MM.1S (cell line): ENCODE results near the gene RAB11A.

Source experiments
- EZH2 ChIP-seq: fragments of 300-600 bp; sonication (generic); optimal IDR thresholded peaks from 2 replicates; pipeline ENCODE3; 2017; ENCODE audit warnings: low read depth, mild to moderate bottlenecking, antibody characterized with exemption, low read length, mixed read lengths
- TF ChIP-seq, protein P1 (sequence below): fragments of 300-600 bp; sonication (generic); IDR thresholded peaks from 2 replicates; pipeline ENCODE4 v1.5.1; 2016; ENCODE audit warnings: antibody characterized with exemption, low read length, mixed read lengths

DNA sequence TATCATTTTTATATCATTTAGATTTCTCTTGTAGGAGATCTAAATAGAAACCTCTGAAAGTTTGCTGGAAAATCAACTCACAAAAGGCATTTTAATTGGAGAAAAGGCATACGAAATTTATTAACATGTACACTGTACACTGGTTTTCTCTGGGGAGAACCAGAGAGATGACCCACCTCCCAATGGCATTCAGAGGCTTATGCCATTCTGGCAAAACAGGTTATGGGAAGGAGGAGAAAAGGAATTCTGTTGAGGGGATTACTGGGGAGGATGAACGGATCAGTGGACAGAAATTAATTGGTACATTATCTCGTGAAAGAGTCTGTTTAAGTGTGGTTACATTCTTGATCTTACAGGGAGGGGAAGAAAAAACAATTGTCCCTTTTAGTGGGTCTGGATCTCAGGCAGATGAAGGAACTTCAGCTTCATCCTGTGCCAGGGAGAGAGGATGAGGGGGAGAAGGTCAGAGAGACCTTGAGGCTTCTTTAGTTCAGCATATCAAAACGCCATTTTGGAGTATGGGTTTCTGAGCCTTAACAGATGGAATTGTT lies 16.5 kb downstream of the RAB11A start:
- TF ChIP-seq, protein P1, sequence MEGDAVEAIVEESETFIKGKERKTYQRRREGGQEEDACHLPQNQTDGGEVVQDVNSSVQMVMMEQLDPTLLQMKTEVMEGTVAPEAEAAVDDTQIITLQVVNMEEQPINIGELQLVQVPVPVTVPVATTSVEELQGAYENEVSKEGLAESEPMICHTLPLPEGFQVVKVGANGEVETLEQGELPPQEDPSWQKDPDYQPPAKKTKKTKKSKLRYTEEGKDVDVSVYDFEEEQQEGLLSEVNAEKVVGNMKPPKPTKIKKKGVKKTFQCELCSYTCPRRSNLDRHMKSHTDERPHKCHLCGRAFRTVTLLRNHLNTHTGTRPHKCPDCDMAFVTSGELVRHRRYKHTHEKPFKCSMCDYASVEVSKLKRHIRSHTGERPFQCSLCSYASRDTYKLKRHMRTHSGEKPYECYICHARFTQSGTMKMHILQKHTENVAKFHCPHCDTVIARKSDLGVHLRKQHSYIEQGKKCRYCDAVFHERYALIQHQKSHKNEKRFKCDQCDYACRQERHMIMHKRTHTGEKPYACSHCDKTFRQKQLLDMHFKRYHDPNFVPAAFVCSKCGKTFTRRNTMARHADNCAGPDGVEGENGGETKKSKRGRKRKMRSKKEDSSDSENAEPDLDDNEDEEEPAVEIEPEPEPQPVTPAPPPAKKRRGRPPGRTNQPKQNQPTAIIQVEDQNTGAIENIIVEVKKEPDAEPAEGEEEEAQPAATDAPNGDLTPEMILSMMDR, result no peak
- TF ChIP-seq EZH2, result no peak
